Lower leg skin (tissue), 3 donors: ENCODE results near the gene AKAP6.

ENCODE experiments used
- CTCF ChIP-seq, 3 donors: fragments of 450-650 bp; IDR thresholded peaks; one replicate each; pipeline ENCODE4 v1.5.1; 2016; ENCODE audit warnings: antibody characterized with exemption in 3 of 3, mild to moderate bottlenecking in 3 of 3, moderate library complexity in 2 of 3
- POLR2A ChIP-seq, 2 donors: fragments of 450-650 bp; IDR thresholded peaks; one replicate each; pipeline ENCODE4 v1.6.1; 2016 to 2017; ENCODE audit warnings: antibody characterized with exemption in 2 of 2, mild to moderate bottlenecking in 1 of 2, moderate library complexity in 1 of 2

DNA sequence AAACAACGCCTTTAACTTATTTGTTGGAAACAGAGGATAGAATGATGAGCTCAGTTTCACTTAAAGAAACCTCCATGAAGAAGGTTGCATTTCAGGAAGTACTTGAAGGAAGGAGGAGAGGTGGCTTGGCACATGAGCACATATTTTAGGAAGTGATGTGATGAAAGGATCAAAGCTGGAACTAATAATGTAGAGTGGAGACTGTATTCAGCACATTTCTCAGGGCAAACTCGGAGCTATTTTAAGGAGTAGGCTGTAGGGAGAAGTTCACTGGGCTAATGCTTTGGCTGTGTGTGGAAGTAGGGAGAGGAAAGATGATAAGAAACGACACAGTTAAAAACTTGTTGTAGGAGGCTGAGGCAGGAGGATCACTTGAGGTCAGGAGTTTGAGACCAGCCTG is 272.8 kb downstream of the AKAP6 start:
- TF ChIP-seq CTCF (IDR thresholded peaks at IDR 0.05) (no peak), POLR2A (IDR thresholded peaks at IDR 0.05) (no peak)
